ENCODE measurements around the gene CSAD. TPM values are rescaled to one million over a fixed set of nuclear protein-coding genes. Genes with fewer than 3 reads are reported as not detected.

The CSAD gene
- total and polyA plus RNA-seq, 2 donors (not counting 1 experiment from before 2014, with no cell fraction given): 57.0 to 64.6 TPM

- Histone ChIP-seq H3K4me2 (replicated peaks; ENCODE audit: low read depth, low read length, poor library complexity, severe bottlenecking) (peak overlapping the region; percentile 52), H3K27me3 (replicated peaks in 1 of 4; ENCODE audit: control extremely low read depth in 1 of 4, control insufficient read depth in 3 of 4, insufficient read depth in 4 of 4, low read length in 3 of 4) (no peaks in the 10 kb centered on the region), H3K27ac (ENCODE audit: low read length in 2 of 2) (peak overlapping the region in 1 of 2 donors; percentile 61), H3K4me1 (ENCODE audit: control insufficient read depth in 2 of 2, insufficient read depth in 2 of 2, low read length in 2 of 2) (peaks cover 43 to 51% of the 10 kb centered on the region in 2 donors), H3K79me2 (ENCODE audit: control insufficient read depth, insufficient read depth, low read length) (no peaks in the 10 kb centered on the region), H2AFZ (ENCODE audit: insufficient read depth, low read depth, low read length, poor library complexity, severe bottlenecking) (no peak overlapping the region), H3K9ac (ENCODE audit: low read length) (no peak overlapping the region), H4K20me1 (ENCODE audit: control insufficient read depth, insufficient read depth, low read length, poor library complexity, severe bottlenecking) (no peaks in the 10 kb centered on the region), H3K36me3 (replicated peaks in 1 of 2; ENCODE audit: control extremely low read depth in 1 of 2, control insufficient read depth in 1 of 2, extremely low read depth in 1 of 2, insufficient read depth in 2 of 2, low read length in 1 of 2) (peaks cover 0 to 4% of the 10 kb centered on the region in 2 experiments), H3K9me3 (ENCODE audit: control extremely low read depth in 1 of 3, control insufficient read depth in 2 of 3, insufficient read depth in 1 of 3, low read length in 2 of 3) (no peaks in the 10 kb centered on the region), H3K4me3 (ENCODE audit: control extremely low read depth in 1 of 5, extremely low read depth in 1 of 5, insufficient read depth in 1 of 5, low read depth in 2 of 5, low read length in 4 of 5) (no peak overlapping the region)
- DNase-seq (no peak), ATAC-seq (ENCODE audit: low read depth) (no peak)
- 54% methylated on average over 14 of the region's 19 CpGs for WGBS (ENCODE audit: insufficient coverage)
- intact Hi-C loops (cut with micrococcal nuclease): no loop called here
- Mint-ChIP-seq H3K9me3 (ENCODE audit: insufficient read depth) (no peaks in the 10 kb centered on the region), H3K4me3 (peak overlapping the region; percentile 61), H3K27ac (peak overlapping the region; percentile 80), H3K4me1 (peaks cover 64% of the 10 kb centered on the region), H3K27me3 (no peaks in the 10 kb centered on the region)
- TF ChIP-seq CTCF (IDR thresholded peaks at IDR 0.05) (no peak), EZH2 (IDR thresholded peaks at IDR 0.05; ENCODE audit: borderline replicate concordance, insufficient read depth, low read depth, low read length, poor library complexity, severe bottlenecking) (no peak)
- POLR2A ChIA-PET: interaction anchor here (2.0 kb wide), 1 partner anchor 9 kb away, joined by 7 read pairs; no protein-coding TSS in a partner anchor
- CTCF ChIA-PET: interaction anchor here (0.8 to 17.1 kb wide), 10 partner anchors 11 to 152 kb away, joined by 3 to 721 read pairs (median 44); partner anchors contain the start of genes AAAS, ESPL1, ITGB7 and MYG1
Observed at GRCh38 chr12:53217051-53217930, 36.6 kb upstream of the CSAD start.

DNA sequence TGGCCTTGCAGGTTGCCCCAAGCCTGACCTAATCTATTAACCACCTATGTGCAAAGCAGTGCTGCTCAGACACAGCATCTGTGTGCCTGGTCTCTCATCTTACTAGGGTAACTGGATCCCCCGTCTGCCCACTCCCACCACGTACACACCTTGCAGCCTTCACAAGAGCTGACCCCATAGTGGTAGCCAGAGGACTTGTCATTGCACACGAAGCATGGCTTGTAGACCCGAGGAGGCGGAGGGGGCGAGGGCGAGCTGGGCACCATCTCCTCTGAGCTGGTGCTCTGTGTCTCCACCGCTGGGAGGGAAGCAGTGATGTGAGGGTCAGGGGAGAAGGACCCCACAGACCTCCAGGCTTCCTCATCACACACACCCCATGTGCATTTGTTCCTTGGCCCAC, 34.8 kb upstream of the CSAD start:
- Histone ChIP-seq H4K20me1 (ENCODE audit: control insufficient read depth, insufficient read depth, low read length, poor library complexity, severe bottlenecking) (no peaks in the 10 kb centered on the region), H3K4me1 (ENCODE audit: control insufficient read depth in 2 of 2, insufficient read depth in 2 of 2, low read length in 2 of 2) (peaks cover 43 to 56% of the 10 kb centered on the region in 2 donors), H3K79me2 (ENCODE audit: control insufficient read depth, insufficient read depth, low read length) (peaks cover 3% of the 10 kb centered on the region), H3K9ac (ENCODE audit: low read length) (no peak overlapping the region), H3K4me3 (ENCODE audit: control extremely low read depth in 1 of 5, extremely low read depth in 1 of 5, insufficient read depth in 1 of 5, low read depth in 2 of 5, low read length in 4 of 5) (no peak overlapping the region), H3K27me3 (replicated peaks in 1 of 4; ENCODE audit: control extremely low read depth in 1 of 4, control insufficient read depth in 3 of 4, insufficient read depth in 4 of 4, low read length in 3 of 4) (no peaks in the 10 kb centered on the region), H3K4me2 (replicated peaks; ENCODE audit: low read depth, low read length, poor library complexity, severe bottlenecking) (no peak overlapping the region), H3K36me3 (replicated peaks in 1 of 2; ENCODE audit: control extremely low read depth in 1 of 2, control insufficient read depth in 1 of 2, extremely low read depth in 1 of 2, insufficient read depth in 2 of 2, low read length in 1 of 2) (peaks cover 0 to 15% of the 10 kb centered on the region in 2 experiments), H3K27ac (ENCODE audit: low read length in 2 of 2) (peak overlapping the region; percentile 18 to 61), H2AFZ (ENCODE audit: insufficient read depth, low read depth, low read length, poor library complexity, severe bottlenecking) (no peak overlapping the region), H3K9me3 (ENCODE audit: control extremely low read depth in 1 of 3, control insufficient read depth in 2 of 3, insufficient read depth in 1 of 3, low read length in 2 of 3) (no peaks in the 10 kb centered on the region)
- CTCF ChIA-PET: interaction anchor here (0.6 to 17.1 kb wide), 13 partner anchors 13 to 293 kb away, joined by 3 to 721 read pairs (median 67); partner anchors contain the start of genes AAAS, ESPL1, ITGB7 and MYG1
- Mint-ChIP-seq H3K4me3 (no peak overlapping the region), H3K9me3 (ENCODE audit: insufficient read depth) (no peaks in the 10 kb centered on the region), H3K4me1 (peaks cover 67% of the 10 kb centered on the region), H3K27ac (peak overlapping the region; percentile 47), H3K27me3 (no peaks in the 10 kb centered on the region)
- POLR2A ChIA-PET: interaction anchor here (0.6 to 0.8 kb wide), 2 partner anchors 58 to 164 kb away, joined by 3 to 6 read pairs; partner anchors contain the start of gene SP1
- no peak for DNase-seq
- no peak for ATAC-seq (ENCODE audit: low read depth)
- 90% methylated on average over 6 of the region's 8 CpGs for WGBS (ENCODE audit: insufficient coverage)
- intact Hi-C loops (cut with micrococcal nuclease): no loop called here
- TF ChIP-seq CTCF (IDR thresholded peaks at IDR 0.05) (no peak), EZH2 (IDR thresholded peaks at IDR 0.05; ENCODE audit: borderline replicate concordance, insufficient read depth, low read depth, low read length, poor library complexity, severe bottlenecking) (no peak)
